ENCODE measurements around the gene PAXX.

Gene PAXX

DNA sequence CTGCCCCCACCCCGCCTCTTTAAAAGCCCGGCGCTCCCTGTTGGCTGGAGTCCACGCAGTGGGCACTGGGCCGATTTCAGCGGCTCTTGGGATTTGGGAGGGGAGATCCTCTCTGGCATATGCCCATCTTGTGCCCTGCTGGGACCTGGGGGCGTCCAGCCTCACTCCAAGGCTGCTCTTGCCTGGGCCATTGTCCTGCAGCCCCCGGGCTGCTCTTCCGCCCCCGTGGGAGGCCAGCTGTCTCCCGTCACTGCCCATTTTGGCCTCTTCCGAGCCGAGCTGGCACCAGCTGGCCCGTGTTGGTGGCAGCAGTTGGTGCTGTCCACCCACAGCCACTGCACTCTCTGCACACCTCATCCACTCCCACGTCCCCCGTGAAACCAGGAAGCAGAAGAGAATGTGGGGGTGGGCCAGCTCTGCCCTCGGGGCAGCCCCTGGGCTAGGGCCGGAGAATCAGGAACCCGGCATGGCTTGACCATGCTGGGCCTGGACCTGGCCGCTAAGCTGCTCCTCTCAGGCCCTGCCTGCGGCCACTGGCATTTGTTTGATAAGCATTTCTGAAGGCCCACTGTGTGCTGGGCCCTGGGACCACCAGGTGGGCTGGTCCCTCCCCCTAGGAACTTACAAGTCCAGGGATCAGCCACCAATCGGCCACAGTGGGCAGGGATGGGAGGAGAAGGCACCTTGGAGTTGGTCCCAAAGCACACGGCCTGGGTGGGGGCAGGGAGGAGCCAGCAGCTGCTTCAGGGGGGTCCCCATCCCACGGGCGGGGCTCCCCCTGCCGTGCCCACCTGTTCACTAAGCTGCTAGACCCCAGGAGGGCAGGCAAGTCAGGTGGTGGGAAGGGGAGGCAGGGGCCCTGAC, 45.0 kb upstream of the PAXX start:
- Histone ChIP-seq H3K79me2 (ENCODE audit: insufficient read depth, low read depth) (peaks cover 17% of the 10 kb centered on the region; the same call in 1 of the 2 replicates), H3K9ac (no peak overlapping the region), H3K27me3 (ENCODE audit: insufficient read depth, low read depth) (no peaks in the 10 kb centered on the region), H2AFZ (ENCODE audit: low read depth) (no peak overlapping the region), H4K20me1 (ENCODE audit: insufficient read depth) (no peaks in the 10 kb centered on the region), H3K4me2 (no peak overlapping the region), H3K4me1 (ENCODE audit: low read depth, poor library complexity, severe bottlenecking) (peaks cover 21% of the 10 kb centered on the region), H3K4me3 (IDR thresholded peaks at IDR 0.05; ENCODE audit: insufficient read depth, low read depth, low read length) (no peak overlapping the region), H3K27ac (no peak overlapping the region), H3K36me3 (ENCODE audit: insufficient read depth) (no peaks in the 10 kb centered on the region)
- no peak for TF ChIP-seq CTCF (conservative IDR thresholded peaks at IDR 0.05; ENCODE audit: low read depth, low read length)

GRCh38 chr9:136947955-136948510, 44.2 kb upstream of the PAXX start:
- H3K79me2 ChIP-seq (ENCODE audit: insufficient read depth, low read depth), result peaks cover 10% of the 10 kb centered on the region; the same call in 1 of the 2 replicates
- no peak; the same call in 1 of the 2 replicates for TF ChIP-seq CTCF (conservative IDR thresholded peaks at IDR 0.05; ENCODE audit: low read depth, low read length)
- H4K20me1 ChIP-seq (ENCODE audit: insufficient read depth), result no peaks in the 10 kb centered on the region
- H3K36me3 ChIP-seq (ENCODE audit: insufficient read depth), result no peaks in the 10 kb centered on the region
- H3K9ac ChIP-seq, result no peak overlapping the region
- H3K4me3 ChIP-seq (IDR thresholded peaks at IDR 0.05; ENCODE audit: insufficient read depth, low read depth, low read length), result no peak overlapping the region
- H3K27me3 ChIP-seq (ENCODE audit: insufficient read depth, low read depth), result no peaks in the 10 kb centered on the region
- peaks cover 21% of the 10 kb centered on the region for H3K4me1 ChIP-seq (ENCODE audit: low read depth, poor library complexity, severe bottlenecking)
- H3K4me2 ChIP-seq, result no peak overlapping the region
- no peak overlapping the region for H2AFZ ChIP-seq (ENCODE audit: low read depth)
- no peak overlapping the region for H3K27ac ChIP-seq

GRCh38 chr9:136949239-136949816, 42.9 kb upstream of the PAXX start:
- Histone ChIP-seq H3K27me3 (ENCODE audit: insufficient read depth, low read depth) (no peaks in the 10 kb centered on the region), H3K4me1 (ENCODE audit: low read depth, poor library complexity, severe bottlenecking) (peaks cover 21% of the 10 kb centered on the region), H3K9ac (peak overlapping the region; percentile 70), H3K79me2 (ENCODE audit: insufficient read depth, low read depth) (no peaks in the 10 kb centered on the region), H3K4me2 (peak overlapping the region; percentile 78), H4K20me1 (ENCODE audit: insufficient read depth) (no peaks in the 10 kb centered on the region), H3K27ac (peak overlapping the region; percentile 63), H3K4me3 (IDR thresholded peaks at IDR 0.05; ENCODE audit: insufficient read depth, low read depth, low read length) (no peak overlapping the region), H3K36me3 (ENCODE audit: insufficient read depth) (no peaks in the 10 kb centered on the region), H2AFZ (ENCODE audit: low read depth) (peak overlapping the region; percentile 67; the same call in 1 of the 2 replicates)
- TF ChIP-seq CTCF (conservative IDR thresholded peaks at IDR 0.05; ENCODE audit: low read depth, low read length), result no peak

DNA sequence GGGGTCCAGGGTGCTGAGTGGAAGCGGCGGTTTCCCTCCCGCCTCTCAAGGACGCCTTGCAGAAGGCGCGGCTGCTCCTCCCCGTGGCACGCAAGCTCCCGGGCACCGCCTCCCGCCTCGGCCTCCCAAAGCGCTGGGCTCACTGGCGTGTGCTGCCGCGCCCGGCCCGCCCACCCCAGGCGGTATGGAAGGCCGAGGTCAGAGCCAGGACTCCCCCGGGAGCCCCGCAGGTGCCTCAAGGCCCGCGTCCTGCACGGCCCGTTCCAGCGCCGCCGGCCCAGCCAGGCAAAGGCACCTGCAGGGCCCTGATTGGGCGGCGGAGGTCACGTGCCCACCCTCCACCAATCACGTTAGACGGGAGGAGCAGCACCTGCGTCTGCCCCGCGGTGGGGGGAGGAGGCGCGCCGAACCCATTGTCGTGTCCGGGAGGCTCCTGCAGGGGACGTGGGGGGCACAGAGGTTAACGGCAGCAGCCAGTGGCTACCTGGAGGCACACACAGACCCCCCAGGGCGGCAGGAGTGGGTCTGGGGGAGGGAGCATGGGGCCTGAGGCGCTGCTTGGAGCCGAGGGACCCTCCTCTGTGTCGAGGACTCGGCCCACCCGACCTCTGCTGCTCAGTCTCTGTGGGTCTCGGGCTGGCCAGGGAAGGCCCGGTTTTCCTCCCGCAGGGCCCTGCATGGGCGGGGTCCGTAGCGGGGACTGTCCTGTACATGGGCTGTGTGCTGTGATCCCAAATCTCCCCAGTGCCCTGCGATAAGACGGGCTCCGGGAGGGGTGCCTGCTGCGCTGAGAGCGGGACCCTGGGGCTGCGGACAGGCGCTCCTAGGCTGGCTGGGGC, 42.2 kb upstream of the PAXX start:
- Histone ChIP-seq H3K36me3 (ENCODE audit: insufficient read depth) (no peaks in the 10 kb centered on the region), H3K79me2 (ENCODE audit: insufficient read depth, low read depth) (no peaks in the 10 kb centered on the region), H3K27me3 (ENCODE audit: insufficient read depth, low read depth) (peaks cover 5% of the 10 kb centered on the region; the same call in 1 of the 2 replicates), H3K4me2 (peak overlapping the region; percentile 93), H3K4me1 (ENCODE audit: low read depth, poor library complexity, severe bottlenecking) (peaks cover 18% of the 10 kb centered on the region), H2AFZ (ENCODE audit: low read depth) (peak overlapping the region; percentile 67), H4K20me1 (ENCODE audit: insufficient read depth) (no peaks in the 10 kb centered on the region), H3K4me3 (IDR thresholded peaks at IDR 0.05; ENCODE audit: insufficient read depth, low read depth, low read length) (no peak overlapping the region), H3K9ac (peak overlapping the region; percentile 70), H3K27ac (peak overlapping the region; percentile 63)
- peak; percentile 28; the same call in 1 of the 2 replicates for TF ChIP-seq CTCF (conservative IDR thresholded peaks at IDR 0.05; ENCODE audit: low read depth, low read length)
